HepG2 (cell line): Measurements from ENCODE around the gene C9orf43. TPM values are rescaled to one million over a fixed set of nuclear protein-coding genes. Genes with fewer than 3 reads are reported as not detected.

Experiments
- CBX5 ChIP-seq: sonication (generic); formaldehyde crosslinking; IDR thresholded peaks from 2 replicates; pipeline ENCODE4 v1.4.0; 2020; ENCODE audit warnings: missing genetic modification reagents, borderline replicate concordance
- CREB1 ChIP-seq, 2 experiments: fragments of 450-650 bp in 1 of 2; IDR thresholded peaks; 2 replicates each; pipeline ENCODE4 v1.6.1; 2016 to 2017; ENCODE audit warnings: control low read depth in 1 of 2, mild to moderate bottlenecking in 1 of 2, missing compliant biosample characterization in 1 of 2, missing genetic modification characterization in 1 of 2
- GRHL1 ChIP-seq: sonication (generic); formaldehyde crosslinking; conservative IDR thresholded peaks from 2 replicates; pipeline ENCODE4 v1.8.0; 2022; ENCODE audit warnings: missing genetic modification reagents
- HMGXB4 ChIP-seq, 2 experiments: sonication (generic) in 1 of 2; formaldehyde crosslinking in 1 of 2; IDR thresholded peaks; 2 replicates each; pipeline versions ENCODE4 v1.4.0 to v1.6.1; 2018 to 2020; ENCODE audit warnings: missing genetic modification reagents in 2 of 2, borderline replicate concordance in 1 of 2, low read depth in 1 of 2, mild to moderate bottlenecking in 1 of 2, missing biosample characterization in 1 of 2
- HNF1A ChIP-seq, 2 experiments: sonication (generic) in 1 of 2; formaldehyde crosslinking in 1 of 2; IDR thresholded peaks; 2 replicates each; pipeline versions ENCODE4 v1.4.0 to v1.6.1; 2016 to 2020; ENCODE audit warnings: borderline replicate concordance in 1 of 2, low read depth in 1 of 2, mild to moderate bottlenecking in 1 of 2, missing genetic modification reagents in 1 of 2
- PBX2 ChIP-seq: IDR thresholded peaks from 2 replicates; pipeline ENCODE4 v1.6.1; 2016; ENCODE audit warnings: control low read depth
- PPARG ChIP-seq: conservative IDR thresholded peaks from 2 replicates; pipeline ENCODE4 v1.6.1; 2016; ENCODE audit warnings: missing biosample characterization, missing genetic modification reagents
- SSRP1 ChIP-seq: IDR thresholded peaks from 2 replicates; pipeline ENCODE4 v1.6.1; 2016; ENCODE audit warnings: control low read depth
- ZNF230 ChIP-seq: sonication (generic); formaldehyde crosslinking; IDR thresholded peaks from 2 replicates; pipeline ENCODE4 v1.4.0; 2020; ENCODE audit warnings: mild to moderate bottlenecking, missing genetic modification reagents
- ZNF329 ChIP-seq: sonication (generic); formaldehyde crosslinking; IDR thresholded peaks from 2 replicates; pipeline ENCODE4 v1.9.0; 2021; ENCODE audit warnings: low read depth, mild to moderate bottlenecking, missing genetic modification reagents
- ZNF670 ChIP-seq: sonication (generic); formaldehyde crosslinking; IDR thresholded peaks from 2 replicates; pipeline ENCODE4 v1.8.0; 2022; ENCODE audit warnings: mild to moderate bottlenecking, missing genetic modification reagents, borderline replicate concordance
- ZNF775 ChIP-seq: sonication (generic); formaldehyde crosslinking; IDR thresholded peaks from 2 replicates; pipeline ENCODE4 v1.4.0; 2020; ENCODE audit warnings: missing genetic modification reagents, mild to moderate bottlenecking, moderate library complexity, borderline replicate concordance
- ZNF839 ChIP-seq: sonication (generic); formaldehyde crosslinking; IDR thresholded peaks from 2 replicates; pipeline ENCODE4 v1.4.0; 2020; ENCODE audit warnings: missing genetic modification reagents, mild to moderate bottlenecking, borderline replicate concordance
- ZUFSP ChIP-seq: sonication (generic); formaldehyde crosslinking; IDR thresholded peaks from 2 replicates; pipeline ENCODE4 v1.9.0; 2021; ENCODE audit warnings: missing genetic modification reagents, mild to moderate bottlenecking, borderline replicate concordance
- polyA plus RNA-seq, 8 experiments: library from polyadenylated mRNA; depleted of rRNA in 3 of 8; stranded (reverse) in 7 of 8; unstranded in 1 of 8; fragments of >200 nt; fragmentation: Illumina TruSeq in 4 of 8; extraction: Trizol in 4 of 8; gene quantifications; 2 replicates each; pipeline versions ENCODE4 v1.2.1 to v1.2.3, GENCODE V29; 2011 to 2016; ENCODE audit warnings: low read depth in 4 of 8, missing spikeins in 1 of 8, mixed read lengths in 1 of 8; ENCODE audit not compliant: insufficient read depth in 1 of 8
- total RNA-seq, 5 experiments: library from RNA; depleted of rRNA; stranded (reverse); fragments of >200 nt; fragmentation: Illumina TruSeq; extraction: Trizol; gene quantifications; 2 replicates each; pipeline ENCODE4 v1.2.3, GENCODE V29; 2016; ENCODE audit warnings: low read depth in 1 of 5

C9orf43 gene
- total and polyA plus RNA-seq, 2 of the 13 experiments (the other 11 are each of a cell fraction or from before 2014, with no cell fraction given) = 0.24 to 0.31 TPM

GRCh38 chr9:113401027-113401792, 9.3 kb upstream of the C9orf43 start, which contains the start of gene ALAD (continued):
- TF ChIP-seq HNF1A (IDR thresholded peaks at IDR 0.05; ENCODE audit: low read depth) (no peak), HNF1A (CRISPR knock-in tag; IDR thresholded peaks at IDR 0.05; ENCODE audit: borderline replicate concordance) (peak; percentile 84; the same call in 1 of the 2 replicates), SSRP1 (CRISPR knock-in tag) (no peak), PBX2 (CRISPR knock-in tag) (no peak), ZNF839 (CRISPR knock-in tag) (no peak), HMGXB4 (CRISPR knock-in tag; IDR thresholded peaks at IDR 0.05; ENCODE audit: borderline replicate concordance in 1 of 2, low read depth in 1 of 2) (peak; percentile 96 to 97), CREB1 (IDR thresholded peaks at IDR 0.05) (peak; percentile 67), CREB1 (CRISPR knock-in tag; IDR thresholded peaks at IDR 0.05) (peak; percentile 73), PPARG (CRISPR knock-in tag) (peak; percentile 42; the same call in 1 of the 2 replicates), ZNF230 (peak; percentile 76; the same call in 1 of the 2 replicates), ZNF670 (CRISPR knock-in tag) (peak; percentile 59; the same call in 1 of the 2 replicates), ZUFSP (no peak), ZNF775 (CRISPR knock-in tag) (no peak; the same call in 1 of the 2 replicates), CBX5 (CRISPR knock-in tag) (peak; percentile 75; the same call in 1 of the 2 replicates), ZNF329 (CRISPR knock-in tag) (peak; percentile 33; the same call in 1 of the 2 replicates), GRHL1 (CRISPR knock-in tag) (no peak)
